ENCODE results near the gene SMIM22. TPM values are rescaled to one million over a fixed set of nuclear protein-coding genes. Genes with fewer than 3 reads are reported as not detected.

The SMIM22 gene
- polyA plus RNA-seq, 1 donor = not detected

DNA sequence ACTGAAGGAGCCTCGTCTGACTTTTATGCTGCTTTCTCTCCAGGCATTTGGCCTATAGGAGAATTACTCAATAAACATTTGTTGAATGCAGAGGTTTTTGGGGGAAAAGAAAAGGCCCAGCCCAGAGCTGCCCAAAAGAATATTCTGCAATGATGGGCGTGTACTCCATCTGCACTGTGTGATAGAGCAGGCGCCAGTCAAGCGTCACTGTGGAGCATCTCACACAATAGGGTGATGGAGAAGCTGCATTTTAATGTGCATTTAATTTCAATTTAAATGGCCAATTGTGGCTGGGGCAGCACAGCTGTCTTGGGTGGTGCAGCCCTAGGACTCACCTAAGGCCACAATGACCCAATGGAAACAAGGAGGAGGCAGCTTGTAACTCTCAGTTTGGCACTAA is 31.4 kb downstream of the SMIM22 start:
- no peak for DNase-seq

DNA sequence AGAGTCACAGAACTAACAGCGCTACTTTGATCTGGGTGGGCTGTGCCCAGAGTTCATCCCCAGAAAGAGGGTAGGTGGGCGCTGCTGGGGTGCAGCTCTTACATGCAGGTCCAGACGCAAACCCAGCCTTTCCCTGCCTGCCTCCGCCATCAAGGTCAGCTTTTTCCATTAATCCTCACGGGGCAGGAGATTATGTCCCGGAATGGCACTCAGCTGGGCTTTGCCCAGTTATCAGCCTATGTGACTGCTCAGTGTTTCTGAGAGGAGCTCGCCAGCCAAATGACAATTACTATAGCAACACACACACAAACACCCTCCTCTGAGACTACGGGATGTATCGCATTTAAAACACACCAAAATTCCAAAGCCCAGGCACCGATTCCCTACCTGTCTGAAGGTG is 31.8 kb downstream of the SMIM22 start:
- DNase-seq = no peak

DNA sequence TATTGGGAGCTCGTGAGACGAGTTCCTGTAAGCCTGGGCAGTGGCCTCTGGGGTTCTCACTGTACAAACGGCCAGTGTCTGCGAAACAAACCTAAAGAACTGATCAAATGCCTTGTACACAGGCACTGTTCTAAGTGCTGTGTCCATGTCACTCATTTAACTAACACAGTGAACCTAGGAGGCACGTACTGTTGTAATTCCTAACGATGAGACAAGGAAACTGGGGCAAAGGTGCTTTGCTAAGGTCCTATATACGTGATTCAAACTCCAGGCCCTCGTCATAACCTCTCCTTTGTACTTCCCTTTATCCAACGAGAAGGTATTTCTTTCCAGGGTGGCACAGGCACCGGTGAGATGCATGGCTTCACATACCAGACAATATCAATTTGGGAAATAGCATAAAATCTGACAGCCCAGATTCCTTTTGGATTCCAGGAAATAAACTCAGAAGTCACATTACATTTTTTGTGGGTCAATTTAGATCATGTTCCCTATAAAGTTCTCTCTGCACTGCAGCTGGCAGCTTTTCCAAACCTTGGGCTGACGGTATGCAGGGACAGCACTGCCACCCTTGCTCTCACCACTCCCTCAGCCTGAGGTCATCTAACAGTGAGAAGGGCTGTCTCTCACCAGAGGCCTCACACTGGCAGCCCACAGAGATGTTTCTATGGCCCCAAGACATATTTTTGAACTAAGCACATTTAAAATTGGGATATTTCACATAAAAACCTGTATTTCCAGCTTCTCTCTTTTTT is 33.6 kb downstream of the SMIM22 start:
- DNase-seq = no peak

DNA sequence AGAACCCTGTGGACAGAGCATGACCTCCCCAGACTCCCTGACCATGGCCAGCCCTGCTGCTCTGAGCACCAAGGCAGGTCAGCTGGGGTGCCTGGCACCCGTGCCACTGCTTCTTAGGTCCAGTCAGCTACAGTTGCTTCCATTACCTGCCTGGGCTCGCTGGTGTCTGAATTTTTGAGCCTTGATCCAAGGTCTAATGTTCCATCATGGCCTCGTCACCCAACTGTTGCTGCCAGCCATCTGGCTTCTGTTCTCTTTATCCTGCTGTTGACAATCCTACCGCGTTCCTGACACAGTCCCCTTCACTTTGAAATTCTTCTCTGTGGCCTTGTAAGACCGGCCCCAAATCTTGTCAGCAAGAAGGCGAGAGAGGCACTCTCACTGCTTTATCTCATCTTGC is 35.2 kb downstream of the SMIM22 start:
- DNase-seq = no peak

DNA sequence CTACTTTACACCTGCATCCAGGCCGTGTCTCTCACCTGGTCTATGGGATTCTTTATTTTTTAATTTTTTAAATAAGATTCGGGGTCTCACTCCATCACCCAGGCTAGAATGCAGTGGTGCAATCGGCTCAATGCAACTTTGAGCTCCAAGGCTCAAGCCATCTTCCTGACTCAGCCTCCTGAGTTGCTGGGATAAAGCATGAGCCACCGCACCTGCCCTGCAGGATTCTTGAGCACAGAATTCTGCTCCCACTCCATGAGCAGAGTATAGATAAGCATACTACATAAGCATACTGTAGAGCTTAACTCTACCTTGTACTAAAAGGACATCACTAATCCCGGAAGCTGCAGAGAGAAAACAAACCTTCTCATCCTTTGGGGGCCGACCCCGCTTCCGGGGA is 36.4 kb downstream of the SMIM22 start:
- no peak for DNase-seq

DNA sequence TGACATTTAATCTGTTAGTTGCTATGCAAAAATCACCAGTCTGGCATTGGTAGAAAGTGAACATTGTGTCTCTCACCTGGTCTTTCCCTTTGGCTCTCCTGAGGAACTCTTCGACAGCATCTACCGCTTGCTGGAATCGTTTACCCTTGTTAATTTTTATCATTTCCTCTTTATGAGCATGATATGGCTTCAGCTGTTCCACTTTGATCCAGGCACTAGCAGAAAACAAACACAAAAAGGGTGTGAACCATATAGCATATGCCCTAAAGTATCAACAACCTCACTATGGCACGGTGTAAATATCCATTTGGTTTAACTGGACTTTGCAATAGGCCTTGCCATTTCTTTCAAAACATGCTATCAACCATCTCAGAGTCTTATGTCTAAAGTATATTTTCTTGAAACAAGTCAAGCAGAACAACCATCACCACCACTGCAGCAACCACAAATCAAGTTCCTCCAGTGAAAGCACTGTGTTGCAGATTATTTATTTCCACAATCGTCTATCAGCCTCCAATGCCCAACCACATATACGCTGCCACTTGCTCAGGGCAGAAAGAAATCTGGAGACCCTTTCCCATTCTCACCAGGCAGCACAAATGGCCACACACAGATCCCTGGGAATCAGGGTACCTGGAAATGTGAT is 37.7 kb downstream of the SMIM22 start:
- no peak for DNase-seq

DNA sequence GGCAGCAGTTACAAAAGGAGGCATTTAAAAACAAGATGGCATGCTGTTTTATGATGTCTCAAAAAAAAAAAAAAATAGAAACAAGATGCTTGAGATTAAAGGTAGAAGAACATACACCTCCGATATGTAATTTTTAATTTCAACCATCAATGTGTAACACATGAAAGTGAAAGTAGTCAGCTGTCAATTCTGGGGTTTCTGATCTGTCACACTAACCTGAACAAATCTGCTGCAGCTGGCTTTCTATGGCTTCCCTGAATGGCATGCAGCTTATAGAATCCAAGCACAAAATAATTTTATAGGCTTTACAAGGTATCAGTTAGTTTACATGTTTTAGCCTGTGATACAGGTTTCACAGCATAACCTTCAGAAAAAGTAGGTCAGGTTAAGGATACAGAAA is 38.4 kb downstream of the SMIM22 start:
- no peak for DNase-seq

DNA sequence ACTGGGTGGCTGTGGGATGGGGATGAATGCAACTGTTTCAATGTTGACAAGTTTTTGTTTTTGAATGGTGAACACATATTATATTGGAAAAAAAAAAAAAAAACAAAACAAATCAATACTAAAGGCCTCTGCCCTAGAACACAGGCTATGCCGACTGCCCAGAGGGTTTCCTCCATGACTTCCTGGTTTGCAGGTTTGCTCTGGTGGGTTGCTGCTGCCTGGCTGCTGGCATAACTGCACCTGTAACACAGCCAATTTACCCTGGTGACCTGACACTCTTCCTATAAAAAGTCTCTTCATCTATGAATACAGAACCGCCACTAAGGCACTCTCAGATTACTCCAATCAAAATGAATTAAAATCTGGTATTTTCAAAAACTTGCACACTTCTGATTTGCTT is 41.6 kb downstream of the SMIM22 start:
- no peak for DNase-seq

DNA sequence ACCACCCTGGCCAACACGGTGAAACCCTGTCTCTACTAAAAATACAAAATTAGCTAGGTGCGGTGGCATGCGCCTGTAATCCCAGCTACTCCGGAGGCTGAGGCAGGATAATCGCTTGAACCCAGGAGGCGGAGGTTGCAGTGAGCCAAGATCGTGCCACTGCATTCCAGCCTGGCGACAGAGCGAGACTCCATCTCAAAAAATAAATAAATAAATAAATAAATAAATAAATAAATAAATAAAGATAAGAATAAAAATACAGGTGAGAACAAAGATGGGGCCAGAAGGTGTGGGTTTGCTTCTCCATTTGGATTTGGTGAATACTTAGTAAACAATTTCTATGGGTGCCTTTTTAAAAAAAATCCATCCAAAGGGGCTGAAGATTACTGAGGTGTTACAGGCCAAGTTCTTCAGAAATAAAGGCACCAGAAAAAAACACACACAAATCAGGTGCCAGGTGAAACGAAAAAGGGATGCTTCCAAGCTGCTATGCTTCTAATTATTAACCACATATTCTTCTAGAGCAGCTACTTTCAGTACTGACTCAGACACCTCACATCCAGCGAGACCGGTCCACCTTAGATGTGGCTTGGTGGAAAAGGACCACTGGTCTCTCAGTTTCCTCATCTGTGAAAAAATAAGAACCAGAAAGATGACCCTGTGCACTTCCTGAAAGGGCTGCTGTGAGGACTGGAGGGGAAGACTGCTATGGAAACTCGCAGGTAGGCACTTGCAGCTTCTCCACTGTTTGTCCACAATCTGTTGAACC is 42.7 kb downstream of the SMIM22 start:
- DNase-seq = no peak

DNA sequence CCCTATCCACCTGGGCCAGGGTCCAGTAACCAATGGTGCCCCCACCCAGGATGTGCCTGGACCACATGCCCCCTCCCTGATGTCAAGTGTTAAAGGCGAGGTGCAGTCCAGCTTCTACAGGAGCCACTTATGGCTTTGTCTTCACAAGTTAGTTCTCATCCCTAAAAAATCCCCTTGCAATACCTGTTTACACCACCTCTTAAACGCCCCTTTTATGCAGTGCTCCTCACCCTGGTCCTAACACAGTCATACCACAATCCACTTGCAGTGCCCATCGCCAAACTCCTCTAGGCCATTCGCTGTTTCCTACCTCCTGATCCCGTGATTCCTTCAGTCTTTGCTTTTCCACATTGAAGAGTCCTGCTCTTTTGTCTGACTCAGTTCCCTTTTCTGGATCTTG is 44.8 kb downstream of the SMIM22 start:
- no peak for DNase-seq

DNA sequence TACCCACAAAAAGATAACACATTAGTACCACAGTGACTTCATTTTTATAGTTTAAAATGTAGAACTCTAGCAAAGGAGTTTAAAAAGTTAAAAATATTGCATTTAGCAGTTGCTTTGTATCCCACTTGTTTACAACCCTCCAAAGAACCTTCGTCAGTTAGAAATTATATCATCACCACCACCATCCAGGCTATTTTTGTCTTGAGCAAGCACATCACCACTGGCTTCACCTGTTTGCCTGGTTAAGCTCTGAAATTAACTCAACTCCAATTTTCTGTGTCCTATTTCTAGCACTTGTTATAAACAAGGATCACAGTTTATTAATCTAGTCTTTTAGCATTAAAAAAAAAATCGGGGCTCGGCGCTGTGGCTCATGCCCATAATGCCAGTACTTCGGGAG is 45.8 kb downstream of the SMIM22 start:
- DNase-seq = no peak

Other genes with a start within 250 kb of the SMIM22 start
- 1.1 TPM for gene C16orf96, start 239.0 kb upstream of the SMIM22 start, polyA plus RNA-seq (ENCODE audit: insufficient read length)
- gene UBALD1, start 180.5 kb upstream of the SMIM22 start, polyA plus RNA-seq (ENCODE audit: insufficient read length) = 25.1 TPM
- gene MGRN1, start 170.5 kb upstream of the SMIM22 start, polyA plus RNA-seq (ENCODE audit: insufficient read length) = 46.0 TPM
- 29.2 TPM for gene NUDT16L1, start 101.8 kb upstream of the SMIM22 start, polyA plus RNA-seq (ENCODE audit: insufficient read length)
- gene ANKS3, start 61.1 kb upstream of the SMIM22 start, polyA plus RNA-seq (ENCODE audit: insufficient read length) = 16.6 TPM
- 1.1 TPM for gene DNAAF8, start 60.8 kb upstream of the SMIM22 start, polyA plus RNA-seq (ENCODE audit: insufficient read length)
- 13.9 TPM for gene ZNF500, start 28.2 kb upstream of the SMIM22 start, polyA plus RNA-seq (ENCODE audit: insufficient read length)
- not detected for gene SEPTIN12, start 7.0 kb upstream of the SMIM22 start, polyA plus RNA-seq (ENCODE audit: insufficient read length)
- 15.7 TPM for gene ROGDI, start 7.3 kb downstream of the SMIM22 start, polyA plus RNA-seq (ENCODE audit: insufficient read length)
- gene GLYR1, start 51.9 kb downstream of the SMIM22 start, polyA plus RNA-seq (ENCODE audit: insufficient read length) = 54.5 TPM
- gene UBN1, start 52.1 kb downstream of the SMIM22 start, polyA plus RNA-seq (ENCODE audit: insufficient read length) = 19.0 TPM
- gene PPL, start 141.8 kb downstream of the SMIM22 start, polyA plus RNA-seq (ENCODE audit: insufficient read length) = 1.7 TPM
- 0.46 TPM for gene SEC14L5, start 163.0 kb downstream of the SMIM22 start, polyA plus RNA-seq (ENCODE audit: insufficient read length)
- 6.3 TPM for gene NAGPA, start 238.6 kb downstream of the SMIM22 start, polyA plus RNA-seq (ENCODE audit: insufficient read length)